Measurements from ENCODE around the gene SNX1.

Gene SNX1

GRCh38 chr15:64161688-64162477 lies 66.1 kb downstream of the SNX1 start:
- no peak for DNase-seq (ENCODE audit: low read depth)
- no peak for TF ChIP-seq CTCF (IDR thresholded peaks at IDR 0.05; ENCODE audit: insufficient read depth, low read depth, low read length, missing control alignments)
- H3K4me3 ChIP-seq (ENCODE audit: low read length): peak overlapping the region; percentile 94

GRCh38 chr15:64162478-64162868 lies 66.7 kb downstream of the SNX1 start:
- peak overlapping the region; percentile 94 for H3K4me3 ChIP-seq (ENCODE audit: low read length)
- TF ChIP-seq CTCF (IDR thresholded peaks at IDR 0.05; ENCODE audit: insufficient read depth, low read depth, low read length, missing control alignments): no peak
- no peak for DNase-seq (ENCODE audit: low read depth)

- peak; percentile 42 for TF ChIP-seq CTCF (IDR thresholded peaks at IDR 0.05; ENCODE audit: insufficient read depth, low read depth, low read length, missing control alignments)
- DNase-seq (ENCODE audit: low read depth): peak; percentile 99
- peak within 1 kb of the TSS; percentile 94 for H3K4me3 ChIP-seq (ENCODE audit: low read length)
Observed at GRCh38 chr15:64162869-64163658, 67.3 kb downstream of the SNX1 start, which contains the start of gene PPIB. TSS of gene PPIB (minus strand) at chr15:64163022. CDS start at chr15:64162986, 36 bp downstream.

- no peak for TF ChIP-seq CTCF (IDR thresholded peaks at IDR 0.05; ENCODE audit: insufficient read depth, low read depth, low read length, missing control alignments)
- H3K4me3 ChIP-seq (ENCODE audit: low read length): peak overlapping the region; percentile 48
- DNase-seq (ENCODE audit: low read depth): peak; percentile 64
Observed at GRCh38 chr15:64163659-64164362, 68.0 kb downstream of the SNX1 start.

GRCh38 chr15:64164436-64164835 lies 68.7 kb downstream of the SNX1 start:
- no peak for TF ChIP-seq CTCF (IDR thresholded peaks at IDR 0.05; ENCODE audit: insufficient read depth, low read depth, low read length, missing control alignments)
- no peak overlapping the region for H3K4me3 ChIP-seq (ENCODE audit: low read length)
- DNase-seq (ENCODE audit: low read depth): no peak

- DNase-seq (ENCODE audit: low read depth): no peak
- TF ChIP-seq CTCF (IDR thresholded peaks at IDR 0.05; ENCODE audit: insufficient read depth, low read depth, low read length, missing control alignments): peak; percentile 13
- H3K4me3 ChIP-seq (ENCODE audit: low read length): no peak overlapping the region
Observed at GRCh38 chr15:64166102-64166890, 70.5 kb downstream of the SNX1 start.
